Activated CD4-positive, alpha-beta T cell treated with anti-CD3 and anti-CD28 coated beads, Interleukin-2, amount 50 U/mL, for 24 hours (primary cell): ENCODE measurements around the gene ADGRF4.

Experiments used
- DNase-seq, 2 donors: peaks; one replicate each; pipeline ENCODE4 v3.0.0-alpha.2; 2020; ENCODE audit warnings: low read depth in 1 of 2, low spot score in 1 of 2

ADGRF4 gene

GRCh38 chr6:47680724-47681123 is 17.7 kb upstream of the ADGRF4 start:
- no peak for DNase-seq

GRCh38 chr6:47681201-47681990 is 17.0 kb upstream of the ADGRF4 start:
- DNase-seq, result no peak

GRCh38 chr6:47686411-47686810 is 12.0 kb upstream of the ADGRF4 start:
- no peak for DNase-seq

- no peak for DNase-seq
Observed at GRCh38 chr6:47687432-47687831, 10.9 kb upstream of the ADGRF4 start.

- DNase-seq, result no peak
Observed at GRCh38 chr6:47690214-47690613, 8.2 kb upstream of the ADGRF4 start.

- DNase-seq, result no peak
Observed at GRCh38 chr6:47690791-47691190, 7.6 kb upstream of the ADGRF4 start.

GRCh38 chr6:47697925-47698324 is 455 bp upstream of the ADGRF4 start:
- DNase-seq, result no peak

- DNase-seq, result no peak
Observed at GRCh38 chr6:47700053-47700452, 1.7 kb downstream of the ADGRF4 start.

- DNase-seq, result no peak
Observed at GRCh38 chr6:47700596-47700995, 2.2 kb downstream of the ADGRF4 start.

- DNase-seq, result no peak
Observed at GRCh38 chr6:47701363-47701762, 3.0 kb downstream of the ADGRF4 start.

- no peak for DNase-seq
Observed at GRCh38 chr6:47709160-47709559, 10.8 kb downstream of the ADGRF4 start.

GRCh38 chr6:47710295-47710694 is 11.9 kb downstream of the ADGRF4 start:
- DNase-seq, result no peak

- no peak for DNase-seq
Observed at GRCh38 chr6:47713200-47713599, 14.8 kb downstream of the ADGRF4 start.

- no peak for DNase-seq
Observed at GRCh38 chr6:47714802-47715201, 16.4 kb downstream of the ADGRF4 start.

- no peak for DNase-seq
Observed at GRCh38 chr6:47715782-47716181, 17.4 kb downstream of the ADGRF4 start.

- no peak for DNase-seq
Observed at GRCh38 chr6:47716207-47716606, 17.8 kb downstream of the ADGRF4 start.

GRCh38 chr6:47718571-47718970 is 20.2 kb downstream of the ADGRF4 start:
- no peak for DNase-seq

GRCh38 chr6:47721189-47721588 is 22.8 kb downstream of the ADGRF4 start:
- DNase-seq, result no peak

GRCh38 chr6:47722194-47722593 is 23.8 kb downstream of the ADGRF4 start:
- no peak for DNase-seq

- no peak for DNase-seq
Observed at GRCh38 chr6:47724300-47724699, 25.9 kb downstream of the ADGRF4 start.

- no peak for DNase-seq
Observed at GRCh38 chr6:47727391-47727790, 29.0 kb downstream of the ADGRF4 start.

- DNase-seq, result no peak
Observed at GRCh38 chr6:47729019-47729418, 30.6 kb downstream of the ADGRF4 start.

GRCh38 chr6:47729457-47729856 is 31.1 kb downstream of the ADGRF4 start:
- DNase-seq, result no peak
